Endodermal cell (in vitro differentiated cells): ENCODE data around the gene RPS6KA2. TPM values are rescaled to one million over a fixed set of nuclear protein-coding genes. Genes with fewer than 3 reads are reported as not detected.

ENCODE experiments used
- DNase-seq: peaks from one replicate; pipeline ENCODE4 v3.0.0-alpha.2; 2017
- H3K27ac ChIP-seq: 2 replicates; pipeline ENCODE4 v1.5.1; 2013; ENCODE audit warnings: mild to moderate bottlenecking, low read depth, low read length, moderate library complexity
- H3K27me3 ChIP-seq: 2 replicates; pipeline ENCODE4 v1.6.1; 2013; ENCODE audit warnings: mild to moderate bottlenecking, low read length, moderate library complexity; ENCODE audit not compliant: insufficient read depth, control insufficient read depth, poor library complexity, severe bottlenecking
- H3K36me3 ChIP-seq: 2 replicates; pipeline ENCODE4 v1.7.0; 2013; ENCODE audit warnings: mild to moderate bottlenecking, low read length, moderate library complexity; ENCODE audit not compliant: control insufficient read depth, insufficient read depth
- H3K4me1 ChIP-seq: one replicate; pipeline ENCODE4 v1.7.0; 2013; ENCODE audit warnings: low read length; ENCODE audit not compliant: control insufficient read depth, insufficient read depth
- H3K4me3 ChIP-seq: 2 replicates; pipeline ENCODE4 v1.5.1; 2013; ENCODE audit warnings: mild to moderate bottlenecking, low read length, moderate library complexity
- H3K9ac ChIP-seq: 2 replicates; pipeline ENCODE4 v1.6.1; 2013; ENCODE audit warnings: mild to moderate bottlenecking, low read length, moderate library complexity; ENCODE audit not compliant: poor library complexity, severe bottlenecking; ENCODE audit errors: extremely low read depth
- H3K9me3 ChIP-seq: 2 replicates; pipeline ENCODE4 v1.6.1; 2013; ENCODE audit warnings: mild to moderate bottlenecking, low read length, moderate library complexity; ENCODE audit not compliant: control insufficient read depth
- H3K27ac Mint-ChIP-seq: 2 replicates; pipeline ENCODE4 v1.8.0; 2020; ENCODE audit warnings: mixed read lengths
- H3K27me3 Mint-ChIP-seq: 2 replicates; pipeline ENCODE4 v1.8.0; 2021; ENCODE audit warnings: mild to moderate bottlenecking, mixed read lengths; ENCODE audit not compliant: insufficient read depth
- H3K36me3 Mint-ChIP-seq: 2 replicates; pipeline ENCODE4 v1.8.0; 2020; ENCODE audit warnings: low read depth, mixed read lengths
- H3K4me1 Mint-ChIP-seq: 2 replicates; pipeline ENCODE4 v1.8.0; 2020; ENCODE audit warnings: mixed read lengths
- H3K4me3 Mint-ChIP-seq: 2 replicates; pipeline ENCODE4 v1.8.0; 2020; ENCODE audit warnings: mild to moderate bottlenecking, moderate library complexity, mixed read lengths
- H3K9me3 Mint-ChIP-seq: 2 replicates; pipeline ENCODE4 v1.8.0; 2020; ENCODE audit warnings: mild to moderate bottlenecking, mixed read lengths
- CTCF ChIP-seq: fragments of 200-600 bp; sonication (generic); conservative IDR thresholded peaks from 2 replicates; pipeline ENCODE4 v1.5.0; 2021; ENCODE audit warnings: antibody characterized with exemption, mild to moderate bottlenecking
- WGBS, 2 experiments: methylation state at CpG; one replicate each; pipeline versions ENCODE4 v1.1.5 to v1.1.7; 2013; ENCODE audit warnings: missing lambda C conversion rate in 2 of 2, mixed read lengths in 1 of 2; ENCODE audit not compliant: insufficient coverage in 1 of 2, insufficient read length in 1 of 2; 5-methylcytosine and 5-hydroxymethylcytosine counted together
- total RNA-seq, 2 donors: library from RNA; stranded (reverse); fragmentation: NEBNext Ultra II Directional in 1 of 2; extraction: Animal tissue kit (Norgen Biotek cat#: 25700) in 1 of 2; gene quantifications; 2 replicates in 1 of 2; 3 replicates in 1 of 2; pipeline ENCODE4 v1.2.1, GENCODE V29; 2021

The RPS6KA2 gene
- total RNA-seq, 2 donors from 2014 or later = 17.9 to 23.9 TPM

GRCh38 chr6:166523782-166524559 lies 103.1 kb downstream of the RPS6KA2 start:
- Mint-ChIP-seq H3K36me3 (peaks cover 48% of the 10 kb centered on the region), H3K27me3 (no peaks in the 10 kb centered on the region), H3K27ac (no peak overlapping the region), H3K9me3 (peaks cover 5% of the 10 kb centered on the region), H3K4me1 (no peaks in the 10 kb centered on the region), H3K4me3 (no peak overlapping the region)
- Histone ChIP-seq H3K9ac (no peak overlapping the region), H3K27me3 (no peaks in the 10 kb centered on the region), H3K4me1 (no peaks in the 10 kb centered on the region), H3K27ac (no peak overlapping the region), H3K4me3 (no peak overlapping the region), H3K9me3 (peaks cover 6% of the 10 kb centered on the region), H3K36me3 (no peaks in the 10 kb centered on the region)
- WGBS, 2 experiments = 95% methylated on average over 14 to 16 of the region's 16 CpGs
- no peak for DNase-seq
- TF ChIP-seq CTCF = no peak

- H3K4me3 ChIP-seq = no peak overlapping the region
- H3K27ac Mint-ChIP-seq = no peak overlapping the region
- H3K4me3 Mint-ChIP-seq = no peak overlapping the region
- peaks cover 27% of the 10 kb centered on the region for H3K9me3 Mint-ChIP-seq
- TF ChIP-seq CTCF = no peak
- H3K27me3 Mint-ChIP-seq = no peaks in the 10 kb centered on the region
- H3K27ac ChIP-seq = no peak overlapping the region
- H3K36me3 ChIP-seq = peaks cover 6% of the 10 kb centered on the region
- peaks cover 4% of the 10 kb centered on the region for H3K4me1 Mint-ChIP-seq
- no peak overlapping the region for H3K9ac ChIP-seq
- H3K9me3 ChIP-seq = peaks cover 28% of the 10 kb centered on the region
- H3K27me3 ChIP-seq = no peaks in the 10 kb centered on the region
- DNase-seq = no peak
- no peaks in the 10 kb centered on the region for H3K4me1 ChIP-seq
- WGBS, 2 experiments = 83 to 86% methylated on average over 7 to 10 of the region's 10 CpGs
- H3K36me3 Mint-ChIP-seq = peaks cover 54% of the 10 kb centered on the region
Observed at GRCh38 chr6:166520905-166521834, 105.9 kb downstream of the RPS6KA2 start.

- Histone ChIP-seq H3K27me3 (no peaks in the 10 kb centered on the region), H3K9ac (no peak overlapping the region), H3K4me3 (no peak overlapping the region), H3K9me3 (peaks cover 28% of the 10 kb centered on the region), H3K27ac (no peak overlapping the region), H3K36me3 (peaks cover 6% of the 10 kb centered on the region), H3K4me1 (no peaks in the 10 kb centered on the region)
- peaks cover 27% of the 10 kb centered on the region for H3K9me3 Mint-ChIP-seq
- no peak for TF ChIP-seq CTCF
- no peak for DNase-seq
- peaks cover 49% of the 10 kb centered on the region for H3K36me3 Mint-ChIP-seq
- no peak overlapping the region for H3K4me3 Mint-ChIP-seq
- WGBS, 2 experiments = 73 to 84% methylated on average over 5 to 7 of the region's 7 CpGs
- H3K27me3 Mint-ChIP-seq = no peaks in the 10 kb centered on the region
- H3K27ac Mint-ChIP-seq = no peak overlapping the region
- peaks cover 17% of the 10 kb centered on the region for H3K4me1 Mint-ChIP-seq
Observed at GRCh38 chr6:166516251-166516884, 110.7 kb downstream of the RPS6KA2 start.
